Lung microvascular endothelial cell (primary cell): ENCODE results near the gene SDC3. TPM values are rescaled to one million over a fixed set of nuclear protein-coding genes. Genes with fewer than 3 reads are reported as not detected.

ENCODE experiments used
- DNase-seq, 2 donors: peaks; one replicate each; pipeline versions ENCODE4 v3.0.0 to v3.0.0-alpha.2; 2010; ENCODE audit warnings: low read depth in 2 of 2
- total RNA-seq: library from RNA; depleted of rRNA; stranded (reverse); fragments of >200 nt; gene quantifications from 2 replicates; pipeline ENCODE4 v1.2.1, GENCODE V29; 2014

The SDC3 gene
- total RNA-seq, 1 donor from 2014 or later, result 42.9 TPM

DNA sequence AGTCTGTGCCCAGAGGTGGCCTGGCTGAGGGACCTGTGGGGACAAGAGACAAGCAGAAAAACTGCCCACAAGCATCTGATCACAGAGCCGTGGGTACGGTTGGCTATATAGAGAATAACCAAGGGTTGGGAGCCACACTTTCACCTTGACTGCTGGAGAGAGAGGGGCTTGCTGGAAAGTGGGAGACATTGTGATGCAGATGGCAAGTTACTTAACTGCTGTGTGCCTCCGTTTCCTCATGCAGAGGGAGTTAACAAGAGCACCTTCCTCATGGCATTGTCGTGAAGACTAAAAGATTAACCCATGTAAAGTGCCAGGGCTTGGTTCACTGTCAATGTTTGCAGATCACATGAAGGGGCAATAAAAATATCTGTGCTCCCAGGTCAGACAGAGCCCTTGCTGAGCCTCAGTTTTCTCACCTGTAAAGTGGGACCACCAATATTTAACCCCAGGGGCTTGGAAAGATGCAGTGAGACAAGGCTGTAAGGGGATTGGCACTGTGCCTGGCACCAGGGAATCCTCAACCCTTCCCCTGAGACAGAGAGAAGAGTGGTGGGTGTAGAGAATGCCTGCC, 52.8 kb downstream of the SDC3 start:
- no peak for DNase-seq

DNA sequence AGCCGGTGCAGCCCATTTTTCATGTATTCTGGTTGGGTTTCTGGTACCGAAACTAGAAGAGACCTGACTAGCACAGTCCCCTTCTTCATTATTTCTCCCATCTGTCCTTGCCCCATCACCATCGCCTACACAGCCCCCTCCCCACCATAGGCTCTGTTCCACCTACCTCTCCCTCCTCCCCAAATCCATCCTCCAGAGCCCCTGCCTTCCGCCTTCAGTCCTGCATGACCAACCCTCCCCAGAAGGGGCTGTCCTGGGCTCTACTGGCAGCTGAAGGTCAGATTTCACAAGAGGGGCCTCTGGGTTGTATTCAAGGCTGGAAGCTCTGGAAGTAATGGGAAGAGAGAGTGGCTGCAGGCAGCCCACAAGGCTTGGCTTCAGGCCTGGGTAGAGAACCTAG, 55.2 kb downstream of the SDC3 start:
- DNase-seq, result no peak

DNA sequence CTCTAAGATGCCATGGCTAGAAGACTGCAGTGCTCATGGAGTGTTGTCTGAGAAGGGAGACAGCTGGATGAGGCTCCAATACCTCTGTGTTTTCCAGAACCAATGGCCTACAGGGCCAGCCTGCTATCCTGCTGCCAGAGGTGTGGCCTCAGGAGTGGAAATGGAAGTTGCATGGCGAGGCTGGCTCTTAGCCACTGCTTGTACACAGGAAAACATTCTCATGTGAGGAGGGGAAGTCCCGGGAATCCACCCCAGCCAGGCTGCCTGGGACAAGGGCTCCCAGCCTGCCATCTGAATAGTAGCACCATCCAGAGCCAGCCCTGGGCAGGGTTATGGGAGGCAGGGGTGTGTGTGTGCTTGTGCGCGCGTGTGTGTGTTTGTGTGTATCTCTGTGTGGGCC, 56.5 kb downstream of the SDC3 start:
- peak; percentile 78 to 98 for DNase-seq

DNA sequence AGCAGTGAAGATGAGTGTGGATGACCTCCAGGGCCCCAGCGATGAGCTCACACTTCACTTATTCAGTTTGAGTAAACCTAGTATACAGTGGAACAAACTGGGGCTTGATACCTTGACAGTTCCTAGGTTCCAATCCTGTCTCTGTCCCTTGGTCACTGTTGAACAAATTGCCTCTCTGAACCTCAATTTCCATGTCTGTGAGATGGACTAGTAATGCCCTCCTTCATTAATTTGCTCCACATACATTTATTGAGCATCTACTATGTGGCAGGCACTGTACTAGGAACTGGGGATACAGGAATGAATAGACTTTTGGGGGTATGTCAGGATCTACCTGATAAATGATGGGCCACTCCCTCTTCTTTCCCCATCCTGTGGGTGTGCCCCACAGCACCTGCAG, 57.3 kb downstream of the SDC3 start:
- no peak for DNase-seq

DNA sequence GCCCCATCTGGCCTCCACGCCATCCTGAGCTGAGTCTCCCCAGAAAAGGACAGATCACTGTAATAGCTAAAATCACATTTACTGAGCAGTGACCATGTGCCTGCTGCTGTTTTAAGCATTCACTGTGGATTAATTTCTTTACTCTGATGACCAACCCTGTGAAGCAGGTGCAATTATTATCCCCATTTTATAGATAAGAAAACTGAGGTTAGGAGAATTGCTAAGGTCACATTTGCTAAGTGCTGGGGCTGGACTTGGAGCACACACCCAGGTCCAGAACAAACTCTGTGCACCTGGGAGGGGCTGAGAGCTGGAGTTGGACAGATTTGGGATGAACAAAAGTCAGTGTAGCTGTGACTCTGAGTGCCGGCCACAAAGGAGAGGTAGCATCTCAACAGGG, 58.0 kb downstream of the SDC3 start:
- no peak for DNase-seq

DNA sequence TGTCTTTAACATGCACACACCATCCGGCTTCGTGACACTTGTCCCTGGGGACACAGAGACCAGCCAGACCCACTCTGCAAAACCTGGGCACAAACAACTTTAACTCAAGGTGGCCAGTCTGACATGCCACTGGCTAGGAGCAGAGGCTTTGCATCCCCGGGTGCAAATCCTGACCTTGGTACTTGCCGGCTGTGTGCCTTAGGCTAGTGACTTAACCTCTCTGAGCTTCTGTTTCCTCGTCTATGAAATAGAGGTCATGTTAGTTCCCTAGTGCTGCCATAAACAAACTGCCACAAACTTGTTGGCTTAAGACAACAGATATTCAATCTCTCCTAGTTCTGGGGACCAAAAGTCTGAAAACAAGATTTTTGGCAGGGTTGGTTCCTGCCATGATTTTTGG, 60.4 kb downstream of the SDC3 start:
- no peak for DNase-seq

DNA sequence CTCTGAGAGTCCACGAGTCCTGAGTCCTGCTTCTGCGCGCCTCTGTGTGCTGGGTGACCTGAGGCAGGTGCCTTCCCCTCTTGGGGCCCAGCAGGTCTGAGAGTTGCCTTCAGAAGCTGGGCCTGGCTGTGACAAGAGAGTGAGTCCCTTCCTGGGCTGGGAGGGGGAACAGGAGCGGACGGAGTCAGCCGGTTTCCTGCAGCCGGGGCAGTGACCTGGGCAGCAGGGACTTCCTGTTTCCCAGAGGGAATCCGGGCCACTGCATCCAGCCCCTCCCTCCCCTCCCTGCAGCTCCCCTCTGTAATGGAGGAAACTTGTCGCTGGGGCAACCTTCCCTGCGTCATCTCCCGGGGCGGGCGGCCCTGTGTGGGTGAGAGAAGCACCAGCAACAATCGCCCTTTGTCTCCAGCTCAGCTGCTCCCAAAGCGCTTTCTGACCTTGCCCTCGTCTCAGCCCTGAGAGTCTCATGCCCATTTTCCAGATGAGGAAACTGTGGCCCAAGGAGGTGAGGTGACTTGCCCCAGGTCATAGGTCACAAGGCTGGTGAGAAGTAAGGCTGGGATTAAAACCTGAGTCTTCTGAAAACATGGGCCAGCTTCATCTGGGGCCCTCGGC, 61.1 kb downstream of the SDC3 start:
- DNase-seq, result peak; percentile 72 to 98

DNA sequence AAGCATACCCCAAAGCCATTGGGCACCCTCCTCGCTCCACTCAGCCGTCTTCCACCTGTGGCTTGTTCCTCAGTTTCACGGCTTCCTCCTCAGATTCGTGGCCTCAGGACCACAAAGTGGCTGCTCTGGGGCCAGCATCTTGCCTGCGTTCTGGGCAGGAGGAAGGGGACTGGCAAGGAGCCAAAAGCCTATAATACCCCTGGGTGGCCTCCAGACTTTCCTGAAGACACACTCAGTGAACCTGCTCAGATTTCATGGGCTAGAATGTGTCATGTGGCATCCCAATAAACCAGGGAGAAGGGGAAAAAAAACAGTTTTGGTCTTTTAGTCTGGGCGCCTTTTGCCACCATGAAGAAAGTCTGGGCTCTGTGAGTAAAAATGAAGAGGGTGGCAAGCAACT, 62.0 kb downstream of the SDC3 start:
- DNase-seq, result no peak

DNA sequence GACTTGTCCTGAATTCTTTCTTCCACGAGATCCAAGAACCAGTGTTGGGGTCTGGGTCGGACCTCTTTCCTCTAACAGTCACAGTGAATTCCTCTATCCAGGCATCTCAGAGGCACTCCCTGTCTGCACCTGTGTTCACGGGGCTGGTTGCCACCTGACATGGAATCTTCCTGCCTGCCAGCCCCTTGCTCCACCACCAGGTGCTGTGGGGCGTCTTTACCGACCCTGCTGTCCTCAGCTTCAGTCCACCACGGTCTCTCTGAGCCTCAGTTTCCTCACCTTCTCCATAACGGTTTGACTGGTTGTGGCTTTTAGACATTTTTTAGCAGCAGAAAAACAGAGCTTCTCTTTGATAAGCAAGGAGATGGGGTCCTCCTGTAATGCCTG, 62.7 kb downstream of the SDC3 start:
- DNase-seq, result no peak

DNA sequence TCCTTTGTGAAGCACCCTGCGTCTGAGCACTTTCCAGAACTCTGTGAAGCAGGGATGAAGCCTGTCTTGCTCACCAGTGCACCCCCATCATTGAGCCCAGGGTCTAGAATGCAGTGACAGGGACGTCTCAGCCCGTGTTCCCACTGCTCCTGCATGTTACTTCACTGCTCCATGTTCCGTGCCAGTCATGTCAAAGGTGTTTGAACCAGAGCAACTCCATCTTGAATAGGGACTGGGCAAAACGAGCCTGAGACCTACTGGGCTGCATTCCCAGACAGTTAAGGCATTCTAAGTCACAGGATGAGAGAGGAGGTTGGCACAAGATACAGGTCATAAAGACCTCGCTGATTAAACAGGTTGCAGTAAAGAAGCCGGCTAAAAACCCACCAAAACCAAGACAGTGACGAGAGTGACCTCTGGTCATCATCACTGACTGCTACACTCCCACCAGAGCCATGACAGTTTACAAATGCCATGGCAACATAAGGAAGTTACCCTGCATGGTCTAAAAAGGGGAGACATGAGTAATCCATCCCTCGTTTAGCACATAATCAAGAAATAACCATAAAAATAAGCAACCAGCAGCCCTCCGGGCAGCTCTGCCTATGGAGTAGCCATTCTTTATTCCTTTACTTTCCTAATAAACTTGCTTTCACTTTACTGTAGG, 63.2 kb downstream of the SDC3 start:
- DNase-seq, result no peak

DNA sequence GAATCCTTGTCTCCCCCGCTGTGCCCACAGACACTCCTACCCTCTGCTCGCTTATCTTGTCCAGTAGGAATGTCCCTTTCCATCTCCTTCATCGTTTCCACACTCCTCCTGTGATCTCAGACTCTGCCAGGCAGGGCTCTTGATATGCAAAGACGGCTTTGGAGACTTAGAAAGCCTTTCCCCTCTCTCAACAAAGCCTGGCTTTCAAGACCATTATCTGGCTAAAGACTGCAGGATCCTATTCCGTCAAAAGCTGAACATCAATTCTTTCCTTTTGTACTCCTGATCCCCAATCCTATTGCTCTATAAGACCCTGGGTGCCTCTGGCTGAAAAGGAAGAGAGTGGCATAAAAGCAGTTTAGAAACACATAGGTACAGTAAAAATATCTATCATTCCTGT, 63.9 kb downstream of the SDC3 start:
- DNase-seq, result no peak

DNA sequence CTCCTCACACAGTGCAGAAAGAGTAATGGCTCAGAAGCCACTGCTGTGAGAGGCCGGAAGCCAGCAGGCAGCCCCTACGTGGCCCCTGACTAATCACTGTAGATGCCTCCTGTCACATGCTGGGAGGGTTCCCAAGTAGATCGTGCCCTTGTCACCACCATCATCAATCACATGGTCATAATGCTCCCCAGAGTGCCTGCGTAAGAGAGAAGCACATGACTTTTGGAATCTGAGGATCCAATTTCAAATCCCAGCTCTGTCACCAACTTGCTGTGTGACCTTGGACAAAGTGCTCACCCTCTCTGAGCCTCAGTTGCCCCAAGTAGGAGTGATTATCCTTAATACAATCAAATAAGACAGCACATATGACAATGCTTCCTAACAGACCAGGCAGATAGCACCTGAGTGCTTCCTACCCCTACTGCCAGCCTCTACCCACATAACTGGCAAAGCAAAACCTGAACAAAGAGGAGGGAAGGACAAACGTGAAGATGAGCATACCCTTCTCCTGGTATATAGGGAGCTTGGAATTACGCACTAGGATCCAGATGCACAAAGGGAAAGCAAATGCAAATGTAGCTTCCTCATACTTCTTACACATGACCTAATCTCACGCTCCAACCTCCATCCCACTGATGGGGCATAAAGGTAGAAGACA, 65.7 kb downstream of the SDC3 start:
- peak; percentile 7 to 47 for DNase-seq

DNA sequence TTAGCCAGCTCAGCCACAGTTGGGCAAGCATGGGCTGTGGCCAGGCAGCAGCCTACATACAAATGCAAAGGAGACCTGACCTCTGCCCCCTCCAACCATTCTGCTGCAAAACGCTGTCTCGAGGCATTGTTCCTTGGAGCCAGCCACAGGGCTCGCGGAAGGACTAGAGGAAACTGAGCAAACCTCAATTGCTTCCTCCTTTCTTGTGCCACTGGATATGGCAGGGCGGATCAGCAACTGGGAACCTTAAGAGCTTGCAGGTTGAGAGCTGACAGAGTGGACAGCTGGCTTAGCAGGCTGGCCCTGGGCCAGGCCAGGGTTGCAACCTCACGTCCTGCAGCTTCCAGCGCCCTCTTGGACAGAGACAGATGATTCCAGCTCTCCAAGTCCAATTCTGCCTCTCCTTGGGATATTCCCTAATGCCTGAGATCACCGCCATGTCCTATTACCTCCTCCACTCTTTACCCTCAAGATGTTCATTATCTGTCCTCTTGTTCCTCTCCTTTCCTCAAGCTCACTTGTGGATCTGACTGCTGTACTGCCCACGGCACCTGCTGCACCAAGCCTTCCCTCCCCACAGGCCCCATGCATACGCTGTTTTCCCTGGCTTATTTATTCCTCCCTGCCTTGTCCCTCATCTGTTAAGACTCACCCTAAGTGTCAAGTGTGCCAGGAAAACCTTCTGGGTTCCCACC, 67.5 kb downstream of the SDC3 start:
- peak; percentile 71 to 97 for DNase-seq

DNA sequence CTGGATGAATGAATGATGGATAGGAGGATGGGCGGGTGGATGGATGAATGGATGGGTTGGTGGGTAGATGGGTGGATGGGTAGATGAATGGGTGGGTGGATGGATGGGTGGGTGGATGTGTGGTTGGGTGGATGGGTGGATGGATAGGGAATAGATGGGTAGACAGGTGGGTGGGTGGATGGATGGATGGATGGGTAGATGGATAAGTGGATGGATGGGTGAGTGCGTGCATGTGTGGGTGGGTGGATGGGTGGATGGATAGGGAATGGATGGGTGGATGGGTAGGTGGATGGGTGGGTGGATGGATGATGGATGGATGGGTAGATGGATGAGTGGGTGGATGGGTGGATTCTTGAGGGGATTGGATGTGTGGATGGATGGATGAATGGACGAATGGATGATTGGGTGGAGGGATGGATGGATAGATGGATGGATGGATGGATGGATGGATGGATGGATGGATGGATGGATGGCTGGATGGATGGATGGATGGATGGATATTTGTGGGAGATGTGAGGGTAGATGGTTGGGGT, 68.7 kb downstream of the SDC3 start:
- DNase-seq, result no peak

DNA sequence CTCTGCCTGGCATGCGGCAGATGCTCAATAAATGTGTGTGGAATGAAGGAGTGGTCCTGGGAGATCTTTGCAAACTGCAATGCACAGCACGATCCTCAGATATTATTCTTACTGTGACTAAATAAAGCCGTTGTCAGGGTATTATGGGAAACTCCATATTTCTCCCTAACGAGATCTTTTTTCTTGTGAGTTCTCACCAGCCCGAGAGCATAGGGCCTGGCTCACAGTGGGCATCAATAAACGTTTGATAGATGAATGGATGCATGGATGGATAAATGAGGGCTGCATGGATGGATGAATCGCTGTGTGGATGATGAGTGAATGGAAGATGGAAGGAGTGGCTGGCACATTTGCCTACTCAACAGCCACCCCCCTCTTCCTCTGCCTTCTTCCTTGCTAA, 69.6 kb downstream of the SDC3 start:
- DNase-seq, result no peak

DNA sequence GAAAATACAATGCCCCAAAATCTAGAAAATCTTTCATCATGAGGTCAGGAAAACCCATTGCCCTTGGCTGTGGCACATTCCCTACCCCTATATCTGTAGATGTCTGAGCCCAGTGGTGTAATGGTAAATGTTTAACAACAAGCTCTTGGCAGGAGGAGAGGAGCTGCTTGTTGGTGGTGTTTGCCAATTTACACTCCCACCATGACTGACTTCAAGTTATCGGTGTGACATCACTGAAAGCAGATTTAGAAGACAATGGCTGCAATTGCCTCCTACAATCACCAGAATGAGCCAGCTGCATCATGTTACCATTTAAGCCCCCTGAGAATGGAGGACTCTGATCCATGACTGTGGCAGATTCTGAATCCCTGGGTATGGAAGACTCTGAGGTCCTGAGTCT, 70.9 kb downstream of the SDC3 start:
- DNase-seq, result no peak

DNA sequence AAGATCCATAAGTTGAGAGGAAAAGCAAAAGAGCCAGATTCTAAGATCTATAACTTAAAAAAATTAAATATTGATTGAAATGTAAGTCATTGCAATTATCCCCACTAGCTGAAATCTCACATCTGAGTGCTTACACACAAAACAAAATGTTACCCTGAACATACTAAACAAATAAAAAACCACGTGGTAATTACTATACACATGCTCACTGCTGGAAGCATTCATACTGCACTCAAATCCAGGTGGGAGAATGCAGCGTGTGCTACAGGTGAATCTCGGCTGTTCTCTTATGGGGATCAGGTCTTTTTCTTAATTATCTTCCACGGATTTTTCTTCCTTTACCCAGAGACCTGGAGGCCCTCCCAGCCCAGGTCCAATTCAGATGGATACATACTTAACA, 74.3 kb downstream of the SDC3 start:
- DNase-seq, result no peak

DNA sequence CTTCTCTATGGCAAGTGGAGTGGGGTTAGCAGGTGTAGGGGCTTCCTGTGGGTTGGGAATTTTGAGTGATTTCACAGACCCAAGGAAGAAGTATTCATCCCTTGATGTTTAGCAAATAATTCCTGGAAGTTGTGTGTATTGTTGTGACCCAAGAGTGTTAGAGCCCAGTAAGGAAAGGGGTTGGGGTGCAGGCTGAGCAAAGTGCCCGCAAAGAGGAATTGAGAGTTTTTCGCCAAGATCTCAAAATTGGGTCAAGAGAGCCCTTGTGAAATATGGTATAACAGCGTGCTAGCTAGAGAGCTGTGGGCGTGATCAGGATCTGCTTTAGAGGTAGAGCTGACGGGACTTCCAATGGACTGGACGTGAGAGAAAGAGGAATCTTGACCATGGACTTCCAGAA, 78.0 kb downstream of the SDC3 start:
- no peak for DNase-seq

DNA sequence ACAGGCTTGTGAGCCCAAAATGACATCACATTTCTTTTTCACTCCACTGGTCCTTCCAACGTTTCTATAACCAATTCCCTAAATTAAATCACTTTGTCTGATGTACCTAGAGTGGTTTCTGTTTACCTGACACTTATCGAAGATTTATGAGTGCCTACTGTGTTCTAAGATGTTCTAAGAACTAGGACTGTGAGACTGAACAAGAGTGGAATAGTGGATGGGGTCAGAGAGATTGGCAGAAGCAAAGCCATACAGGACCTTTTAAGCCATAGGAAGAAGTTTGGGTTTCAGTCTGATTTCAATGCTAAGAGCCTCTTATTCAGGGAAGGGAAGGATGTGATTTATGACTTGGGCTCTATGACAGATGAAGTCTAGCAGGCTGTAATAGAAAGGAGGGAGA, 78.7 kb downstream of the SDC3 start:
- DNase-seq, result no peak

DNA sequence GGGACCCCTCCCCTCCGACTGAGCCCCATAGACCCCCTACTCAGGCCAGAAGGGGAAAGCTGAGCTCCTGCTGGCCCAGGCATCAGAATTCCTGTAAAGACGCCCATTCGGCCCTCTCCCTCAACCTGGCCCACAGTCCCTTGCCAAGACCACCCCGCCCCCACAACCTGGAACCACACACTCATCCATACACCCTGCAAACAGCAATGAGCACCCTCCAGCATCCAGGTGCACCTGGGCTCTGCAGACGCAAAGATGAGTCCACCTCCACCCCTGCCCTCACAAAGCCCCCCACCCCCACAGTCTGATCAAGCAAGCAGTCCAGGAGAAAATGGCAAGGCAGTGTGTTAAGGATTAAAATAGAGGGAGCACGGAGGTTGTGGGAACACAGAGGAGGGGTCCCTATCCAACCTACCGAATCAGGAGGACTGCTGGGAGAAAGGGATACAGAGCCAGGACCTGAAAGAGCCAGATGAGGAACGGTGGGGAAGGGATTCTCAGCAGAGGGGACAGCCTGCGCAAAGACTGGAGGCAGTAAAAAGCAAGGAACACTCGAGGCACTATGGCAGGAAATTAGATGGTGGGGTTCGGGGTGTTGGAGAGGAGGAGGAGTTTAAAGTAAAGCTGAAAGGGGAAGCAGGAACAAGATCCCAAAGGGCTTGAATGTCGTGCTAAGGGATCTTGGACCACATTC, 83.7 kb downstream of the SDC3 start:
- DNase-seq, result no peak

DNA sequence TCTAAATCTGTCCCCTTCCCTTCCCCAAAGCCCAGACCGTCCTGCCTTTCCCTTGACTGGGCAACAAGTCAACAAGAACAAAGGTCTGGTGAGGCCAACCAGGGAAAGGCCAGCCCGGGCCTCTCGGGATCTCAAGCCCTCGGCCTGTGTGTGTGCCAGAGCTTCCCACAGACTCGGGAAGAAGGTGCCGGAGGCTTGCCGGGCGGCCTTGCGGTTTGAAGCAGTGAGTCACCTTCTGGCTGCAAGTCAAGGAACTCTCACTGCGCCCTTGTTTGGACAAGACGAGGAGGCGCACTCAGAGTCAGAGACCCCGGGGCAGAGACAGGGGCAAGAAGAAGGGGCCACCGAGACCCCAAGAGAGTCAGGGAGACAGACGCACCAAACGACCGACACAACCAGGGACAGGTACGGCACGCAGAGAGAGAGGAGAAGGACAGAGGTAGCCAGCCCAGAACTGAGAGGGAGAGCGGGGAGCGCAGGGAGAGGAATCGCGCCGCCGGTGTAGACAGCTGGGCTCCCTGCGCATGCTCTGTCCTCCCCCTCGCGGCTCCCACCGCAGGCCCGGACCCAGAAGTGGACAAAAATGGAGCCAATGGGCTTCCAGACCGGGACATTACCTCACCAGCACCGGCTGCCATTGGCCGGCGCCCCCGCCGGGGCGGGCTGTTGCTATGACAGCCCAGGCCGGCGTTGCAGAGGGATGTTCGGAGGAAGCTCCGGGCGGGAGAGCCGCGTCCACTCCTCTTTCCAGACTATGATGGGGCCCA, 84.4 kb downstream of the SDC3 start:
- peak; percentile 96 to 99 for DNase-seq
